ENCODE data around the gene RPS6KA2.
"Not testable (repeated sequence)": the region's sequence is repeated elsewhere in the genome, so short reads cannot be mapped to it uniquely, and the experiment has no call there.

The RPS6KA2 gene

DNA sequence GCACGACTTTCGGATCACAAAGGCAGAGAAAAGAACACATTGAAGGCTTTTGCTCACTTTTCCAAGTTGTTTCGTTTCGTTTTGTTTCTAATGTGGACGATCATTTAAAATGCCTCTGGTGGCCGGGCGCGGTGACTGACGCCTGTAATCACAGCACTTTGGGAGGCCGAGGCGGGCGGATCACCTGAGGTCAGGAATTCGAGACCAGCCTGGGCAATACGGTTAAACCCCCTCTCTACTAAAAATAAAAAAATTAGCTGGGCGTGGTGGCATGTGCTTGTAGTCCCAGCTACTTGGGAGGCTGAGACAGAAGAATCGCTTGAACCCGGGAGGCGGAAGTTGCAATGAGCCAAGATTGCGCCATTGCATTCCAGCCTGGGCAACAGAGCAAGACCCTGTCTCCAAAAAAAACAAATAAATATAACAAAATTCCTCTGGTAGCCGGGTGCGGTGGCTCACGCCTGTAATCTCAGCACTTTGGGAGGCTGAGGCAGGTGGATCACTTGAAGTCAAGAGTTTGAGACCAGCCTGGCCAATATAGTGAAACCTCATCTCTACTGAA is 243.2 kb downstream of the RPS6KA2 start:
- DNase-seq = peak; percentile 43

DNA sequence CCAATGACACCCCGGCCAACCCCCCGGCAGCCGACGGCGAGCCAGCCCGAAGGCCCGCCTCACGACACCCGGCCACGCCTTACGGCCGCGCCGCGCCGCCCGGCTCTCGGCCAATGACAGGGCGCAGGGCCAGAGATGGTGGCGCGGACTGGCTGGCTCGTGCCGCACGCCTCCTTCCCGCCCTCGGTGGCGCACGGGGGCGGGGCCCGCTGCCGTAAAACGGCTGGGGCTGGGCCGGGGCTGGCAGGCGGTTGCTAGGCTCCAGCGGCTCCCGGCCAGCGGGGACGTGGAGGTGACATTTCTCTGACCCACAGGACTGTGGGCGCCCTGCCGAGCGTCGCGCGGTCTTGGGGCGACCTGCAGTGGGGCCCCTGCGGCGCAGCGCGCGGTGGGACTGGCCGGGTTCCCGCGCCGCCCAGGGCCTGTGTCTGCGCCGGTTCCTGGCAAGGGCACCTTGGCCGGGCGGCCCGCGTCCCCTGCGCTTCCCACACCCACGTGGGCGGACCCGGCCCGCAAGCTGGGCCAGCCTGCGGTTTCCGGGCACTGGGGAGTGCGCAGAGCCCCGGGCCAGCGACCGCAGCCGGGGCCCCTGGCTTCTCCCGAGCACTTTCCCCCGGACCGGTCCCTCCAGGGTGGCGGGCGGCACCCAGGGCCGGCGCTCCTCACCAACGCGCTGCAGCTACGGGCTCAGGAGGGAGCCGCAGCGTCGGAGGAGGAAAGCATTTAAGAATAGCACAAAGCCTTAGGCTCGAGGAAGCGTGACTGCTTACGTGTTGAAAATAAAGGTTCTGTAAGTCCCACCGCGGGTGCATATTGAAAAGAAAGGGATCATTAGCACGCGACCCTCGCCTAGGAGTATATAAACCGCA is 243.9 kb downstream of the RPS6KA2 start, which contains the start of gene MPC1:
TSS of gene MPC1 (minus strand) at position 8 of the 869 bp plus-strand sequence. CDS start 64 bp downstream, outside the sequence.
- peak; percentile 95 for DNase-seq

DNA sequence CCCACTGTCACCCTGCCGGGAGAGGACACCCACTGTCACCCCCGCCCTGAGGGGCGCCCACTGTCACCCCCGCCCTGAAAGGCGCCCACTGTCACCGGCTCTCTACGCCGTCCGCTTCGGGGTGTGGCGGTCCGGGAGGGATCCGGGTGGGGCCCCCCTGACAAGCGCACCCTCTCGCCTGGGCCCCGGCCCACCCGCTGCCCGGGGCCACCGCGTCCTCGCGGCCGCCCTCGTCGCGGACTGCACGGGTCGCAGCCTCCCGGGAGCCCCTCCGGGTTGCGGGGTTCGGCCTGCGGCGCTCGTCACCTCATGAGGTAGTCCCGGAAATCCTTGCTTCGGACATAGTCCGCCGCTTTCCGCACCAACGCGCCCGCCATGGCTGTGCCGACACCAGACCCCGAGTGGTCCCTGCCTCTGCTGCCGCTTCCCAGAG is 244.5 kb downstream of the RPS6KA2 start:
- no peak for DNase-seq

DNA sequence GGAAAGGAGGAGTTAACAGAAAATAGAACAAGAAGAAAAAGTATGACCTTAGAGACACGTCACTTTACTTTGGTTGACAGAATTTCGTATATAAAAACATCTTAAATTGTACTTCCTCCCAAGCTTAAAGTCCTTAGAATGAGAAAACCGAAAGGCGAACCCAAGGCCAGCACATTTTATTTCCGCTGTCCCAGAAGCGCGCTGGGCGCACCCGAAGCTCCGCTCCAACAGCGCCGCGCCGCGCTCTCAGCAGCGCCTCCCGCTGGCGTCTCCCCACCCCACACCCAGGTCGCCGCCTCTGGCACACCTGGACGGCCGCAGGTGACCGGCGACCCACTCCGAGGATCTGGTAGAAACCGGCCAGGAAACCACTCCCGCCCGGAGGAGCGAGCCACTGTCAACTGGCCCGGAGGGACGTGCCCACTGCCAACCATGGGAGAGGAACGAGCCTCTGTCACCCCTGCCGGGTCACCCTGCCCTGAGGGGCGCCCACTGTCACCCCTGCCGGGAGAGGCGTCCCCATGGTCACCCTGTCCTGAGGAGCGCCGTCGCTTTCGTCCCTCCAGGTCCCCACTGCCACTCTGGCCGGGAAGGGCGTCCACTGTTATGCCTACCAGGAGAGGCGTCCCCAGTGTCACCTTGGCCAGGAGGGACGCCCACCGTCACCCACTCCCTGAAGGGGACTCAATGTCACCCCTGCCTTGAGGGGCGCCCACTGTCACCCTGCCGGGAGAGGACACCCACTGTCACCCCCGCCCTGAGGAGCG is 245.1 kb downstream of the RPS6KA2 start:
- DNase-seq = peak; percentile 77

DNA sequence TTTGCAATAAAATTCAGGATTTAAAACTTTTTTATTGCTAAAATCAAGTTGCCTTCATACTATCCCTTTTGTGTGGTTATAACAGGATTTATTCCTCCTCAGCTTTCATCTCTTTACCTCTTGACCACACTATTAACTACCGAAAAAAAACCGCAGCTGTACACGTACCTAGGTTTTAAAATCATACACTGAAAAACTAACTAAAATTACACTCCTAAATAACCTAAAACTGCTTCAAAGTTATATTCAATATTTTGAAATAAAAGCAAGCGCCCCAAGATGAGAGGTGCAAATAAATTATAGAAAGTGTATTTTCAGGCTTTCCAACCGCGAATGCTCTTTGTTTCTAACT is 245.7 kb downstream of the RPS6KA2 start:
- DNase-seq = no peak

DNA sequence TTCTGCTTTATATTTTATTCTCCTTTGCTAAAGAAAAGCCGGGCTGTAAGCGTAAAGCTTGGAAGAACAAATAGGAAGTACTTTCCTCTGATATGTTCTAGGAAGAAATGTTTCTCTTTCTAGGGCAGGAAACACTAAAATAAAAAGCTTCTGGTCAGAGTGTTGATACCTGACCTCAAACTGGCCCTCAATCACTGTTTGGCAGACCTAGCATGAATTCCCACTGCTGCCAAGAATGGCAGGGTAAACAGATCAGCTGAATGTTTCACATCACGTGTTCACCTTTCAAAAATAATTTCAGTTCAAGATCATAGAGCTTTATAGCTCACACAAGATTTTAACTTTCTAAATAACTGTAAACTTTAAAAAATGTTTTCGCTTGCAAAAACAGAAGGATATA is 247.3 kb downstream of the RPS6KA2 start:
- DNase-seq = no peak

DNA sequence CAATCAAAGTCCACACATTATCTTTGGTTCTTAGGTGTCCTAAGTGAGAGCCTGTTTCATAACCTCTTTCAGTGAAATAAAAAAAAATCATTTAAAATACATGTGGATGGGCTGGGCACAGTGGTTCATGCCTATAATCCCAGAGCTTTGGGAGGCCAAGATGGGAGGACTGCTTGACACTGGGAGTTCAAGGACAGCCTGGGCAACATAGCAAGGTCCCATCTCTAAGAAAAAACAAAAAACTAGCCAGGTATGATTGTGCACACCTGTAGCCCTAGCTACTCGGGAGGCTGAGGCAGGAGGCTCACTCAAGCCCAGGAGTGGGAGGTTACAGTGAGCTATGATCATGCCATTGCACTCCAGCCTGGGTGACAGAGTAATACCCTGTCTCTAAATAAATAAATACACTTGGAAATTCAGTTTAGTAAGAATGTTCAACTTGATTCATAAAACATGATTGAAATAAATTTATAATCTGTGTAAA is 247.9 kb downstream of the RPS6KA2 start:
- DNase-seq = no peak

DNA sequence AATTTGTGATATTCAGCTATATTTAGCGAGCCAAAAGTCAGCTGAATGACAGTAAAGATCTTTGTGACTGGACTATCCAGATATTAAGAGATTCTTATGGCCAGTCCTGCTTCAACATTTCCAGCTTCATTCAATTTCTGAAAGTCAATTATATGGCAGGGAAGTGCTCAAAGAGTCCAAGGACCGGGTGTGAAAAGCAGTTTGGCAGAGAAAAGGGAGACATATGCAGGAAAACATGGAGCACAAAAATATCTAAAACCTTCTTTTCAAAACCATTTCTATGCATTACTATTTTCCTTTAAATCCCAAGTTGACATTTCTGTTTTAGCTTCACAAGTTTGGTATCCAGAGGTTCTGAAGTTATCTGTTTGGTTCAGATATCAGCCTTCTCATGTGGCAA is 249.3 kb downstream of the RPS6KA2 start:
- no peak for DNase-seq

DNA sequence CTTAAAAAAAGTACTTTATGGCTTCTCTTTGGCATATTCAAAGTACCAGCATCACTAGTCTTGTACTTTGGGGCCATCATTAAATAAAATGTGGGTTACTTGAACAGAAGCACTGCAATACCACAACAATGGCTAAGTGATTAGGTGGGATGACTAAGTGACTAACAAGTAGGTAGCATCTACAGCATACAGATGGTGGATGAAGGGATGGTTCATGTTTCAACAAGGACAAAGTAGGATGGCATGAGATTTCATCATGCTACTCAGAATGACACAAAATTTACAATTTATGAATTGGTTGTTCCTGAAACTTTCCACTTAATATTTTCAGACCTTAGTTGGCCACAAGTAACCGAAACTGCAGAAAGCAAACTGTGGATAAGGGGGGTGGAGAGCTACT is 252.0 kb downstream of the RPS6KA2 start:
- no peak for DNase-seq

DNA sequence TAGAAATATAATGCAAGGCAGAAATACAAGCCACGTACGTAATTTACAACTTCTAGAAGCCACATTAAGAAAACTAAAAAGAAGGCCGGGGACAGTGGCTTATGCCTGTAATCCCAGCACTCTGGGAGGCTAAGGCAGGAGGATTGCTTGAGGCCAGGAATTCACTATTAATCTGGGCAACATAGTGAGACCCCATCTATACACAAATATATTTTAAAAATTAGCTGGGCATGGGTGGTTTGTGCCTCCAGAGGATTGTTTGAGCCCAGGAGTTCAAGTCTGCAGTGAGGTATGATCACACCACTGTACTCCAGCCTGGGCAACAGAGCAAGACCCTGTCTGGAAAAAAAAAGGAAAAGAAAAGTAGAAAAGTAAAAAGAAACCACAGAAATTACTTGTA is 256.6 kb downstream of the RPS6KA2 start:
- no peak for DNase-seq

DNA sequence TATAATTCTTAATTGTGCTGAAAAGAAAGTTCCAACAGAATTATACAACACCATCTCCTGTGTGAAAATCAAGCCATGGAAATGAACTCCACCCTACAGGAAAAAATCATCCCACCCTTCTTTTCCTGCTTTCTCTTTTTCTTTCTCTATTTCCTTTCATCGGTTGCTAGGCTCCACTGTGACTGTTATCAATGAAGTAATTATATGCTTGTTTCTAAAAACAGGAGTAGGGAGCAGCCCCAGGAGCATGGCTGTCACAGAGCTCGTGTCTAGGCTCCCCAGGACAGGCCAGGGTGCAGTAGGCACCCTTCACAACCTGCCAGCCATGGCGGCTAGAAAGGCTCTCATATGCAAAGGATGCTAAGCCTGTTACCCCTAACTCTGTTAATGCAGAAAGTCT is 257.3 kb downstream of the RPS6KA2 start:
- no peak for DNase-seq

DNA sequence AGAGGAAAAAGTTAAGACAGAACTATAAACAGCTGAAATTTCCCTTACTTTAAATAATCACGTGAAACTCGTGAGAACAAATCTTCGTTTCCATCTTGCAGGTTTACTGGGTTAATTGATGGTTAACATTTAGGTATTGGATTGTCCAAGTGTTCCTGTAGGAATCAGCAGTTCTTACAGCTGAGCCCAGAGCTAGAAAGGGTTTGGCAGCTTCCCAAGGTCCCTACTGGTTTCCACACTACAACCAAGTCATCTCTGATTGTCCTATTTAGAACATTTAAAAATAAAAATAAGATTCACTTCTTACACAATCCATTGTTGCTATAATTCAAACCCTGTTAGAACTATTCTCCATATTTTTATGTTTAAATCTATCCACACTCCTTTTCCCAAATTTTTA is 260.1 kb downstream of the RPS6KA2 start:
- no peak for DNase-seq

DNA sequence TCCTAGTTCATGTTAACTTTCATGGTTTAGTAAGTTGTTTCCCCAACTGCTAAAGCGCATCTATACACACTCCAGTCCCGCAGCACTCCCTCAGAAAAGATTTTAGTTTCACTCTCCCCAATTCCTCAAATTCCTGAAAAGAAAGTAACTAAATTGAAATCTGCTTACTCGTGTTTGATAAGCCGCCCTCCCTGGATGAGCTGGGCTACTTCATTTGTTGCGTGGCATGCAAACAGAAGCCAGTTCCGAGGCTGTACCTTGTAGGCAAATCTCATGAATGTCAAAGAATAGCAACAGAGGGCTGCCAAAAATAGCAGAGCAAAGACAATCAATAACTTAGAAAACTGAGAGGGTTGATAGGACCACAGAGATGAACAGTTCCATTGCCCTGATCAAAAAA is 261.2 kb downstream of the RPS6KA2 start:
- no peak for DNase-seq

DNA sequence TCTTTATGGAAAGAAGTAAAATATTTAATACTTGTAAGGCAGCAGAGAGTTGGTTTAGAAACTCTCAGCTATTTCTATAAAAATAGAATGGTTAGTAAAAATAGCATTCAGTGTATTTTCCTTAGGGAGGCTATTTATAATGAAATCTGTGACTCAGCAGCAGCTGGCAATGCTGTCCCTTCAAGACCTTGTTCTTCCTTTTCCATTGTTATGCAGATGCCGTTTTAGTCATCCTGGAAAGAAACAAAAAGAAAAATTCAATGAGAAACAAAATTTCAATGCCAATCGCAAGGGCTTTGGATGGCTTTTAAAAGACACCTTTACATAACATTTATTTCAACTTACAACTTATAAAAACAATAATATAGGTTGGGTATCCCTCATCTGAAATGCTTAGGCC is 261.8 kb downstream of the RPS6KA2 start:
- DNase-seq = no peak

DNA sequence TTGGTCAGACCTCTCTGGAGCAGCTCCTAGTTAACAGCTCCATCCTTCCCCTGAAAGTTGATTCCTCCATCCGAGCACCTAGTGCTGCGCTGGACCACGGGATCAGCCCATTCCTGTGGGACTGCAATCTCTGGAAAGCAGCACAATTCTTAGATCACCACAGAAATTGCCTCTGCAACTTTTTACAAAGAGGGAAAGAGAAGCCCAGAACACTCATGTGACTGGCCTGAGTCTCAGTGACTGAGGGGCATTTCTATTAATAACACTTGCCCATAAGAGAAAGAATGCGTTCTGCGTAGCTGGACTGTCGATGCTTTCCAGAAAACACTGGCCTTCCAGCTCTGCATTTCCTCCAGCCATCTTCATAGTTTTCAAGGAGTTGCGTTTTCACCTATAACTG is 262.6 kb downstream of the RPS6KA2 start:
- no peak for DNase-seq

DNA sequence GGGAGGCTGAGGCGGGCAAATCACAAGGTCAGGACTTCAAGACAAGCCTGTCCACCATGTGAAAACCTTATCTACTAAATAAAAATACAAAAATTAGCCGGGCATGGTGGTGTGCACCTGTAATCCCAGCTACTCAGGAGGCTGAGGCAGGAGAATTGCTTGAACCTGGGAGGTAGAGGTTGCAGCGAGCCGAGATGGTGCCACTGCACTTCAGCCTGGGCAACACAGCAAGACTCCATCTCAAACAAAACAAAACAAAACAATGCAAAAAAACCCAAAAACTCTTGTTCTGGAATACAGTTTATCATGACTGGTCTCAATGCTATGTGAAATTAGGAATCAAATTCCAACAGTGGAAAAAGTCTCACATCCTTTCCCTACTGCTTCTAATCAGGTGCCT is 264.6 kb downstream of the RPS6KA2 start:
- not testable (repeated sequence) for DNase-seq

DNA sequence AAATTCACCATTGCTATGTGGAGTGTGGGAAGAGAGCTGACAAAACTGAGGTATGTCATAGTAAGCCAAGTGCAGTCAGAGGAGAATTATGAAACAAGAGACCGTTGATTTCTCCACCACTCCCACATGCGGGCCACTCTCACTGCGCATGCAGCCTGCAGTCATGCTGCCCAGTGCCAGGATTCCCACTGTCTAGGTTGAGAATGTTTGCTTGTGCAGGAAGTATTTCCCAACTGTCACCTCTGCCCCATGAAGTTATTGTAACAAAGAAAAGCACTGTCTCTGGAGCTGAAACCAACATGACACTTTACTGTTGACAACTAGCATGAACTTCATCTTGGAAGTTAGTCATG is 266.0 kb downstream of the RPS6KA2 start:
- DNase-seq = no peak

DNA sequence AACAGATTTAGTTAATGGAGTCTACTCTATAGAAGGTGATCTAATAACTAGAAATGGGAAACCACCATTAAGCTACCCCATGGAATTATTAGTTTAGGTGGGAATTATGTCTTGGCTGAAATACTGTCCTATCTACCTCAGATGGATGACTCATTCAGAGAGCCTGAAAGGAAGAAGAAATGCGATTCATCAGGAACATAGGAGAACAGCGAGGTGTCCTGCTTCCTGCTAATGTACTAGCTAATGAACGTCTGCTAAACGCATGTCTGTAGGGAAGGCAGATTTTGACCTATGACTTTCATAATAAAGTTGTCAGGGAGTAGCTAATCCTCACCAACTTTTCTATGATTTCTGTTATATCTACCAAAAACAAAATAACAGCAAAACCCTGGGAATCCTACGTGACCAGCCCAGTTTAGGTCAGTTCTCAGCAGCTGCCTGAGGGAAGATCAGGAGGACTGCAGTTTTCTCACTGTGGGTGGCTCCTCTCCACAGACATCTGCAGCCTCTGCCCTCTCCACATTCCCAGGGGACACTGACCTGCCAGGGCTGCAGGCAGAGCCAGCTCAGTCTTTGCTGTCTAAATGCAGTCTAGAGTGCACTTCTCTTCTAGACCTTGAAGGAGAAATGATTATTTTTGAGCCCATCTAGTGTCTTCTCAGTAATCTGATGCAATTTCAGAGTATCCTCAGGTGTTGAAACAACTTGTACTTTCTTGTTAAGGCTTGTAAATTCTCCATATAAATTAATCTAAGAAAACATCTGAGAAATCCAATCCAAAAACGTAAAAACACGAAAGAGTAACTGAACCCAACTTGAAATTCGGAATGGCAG is 266.6 kb downstream of the RPS6KA2 start:
- no peak for DNase-seq

Data from activated T-cell treated with anti-CD3 and anti-CD28 coated beads, Interleukin-2, amount 50 U/mL, for 1 hour (primary cell).